GM12872 (cell line): ENCODE data around the gene TMEFF1.

Experiments used
- CTCF ChIP-seq: IDR thresholded peaks from 3 replicates; pipeline ENCODE4 v1.5.1; 2011; ENCODE audit warnings: low read depth, mild to moderate bottlenecking, low read length, moderate library complexity; ENCODE audit not compliant: insufficient read depth

The TMEFF1 gene

GRCh38 chr9:100581081-100581480 is 108.1 kb downstream of the TMEFF1 start:
- no peak for TF ChIP-seq CTCF

GRCh38 chr9:100581661-100582060 is 108.7 kb downstream of the TMEFF1 start:
- no peak for TF ChIP-seq CTCF

GRCh38 chr9:100583014-100583802 is 110.3 kb downstream of the TMEFF1 start:
- TF ChIP-seq CTCF, result no peak

- no peak for TF ChIP-seq CTCF
Observed at GRCh38 chr9:100584951-100585350, 112.0 kb downstream of the TMEFF1 start.

DNA sequence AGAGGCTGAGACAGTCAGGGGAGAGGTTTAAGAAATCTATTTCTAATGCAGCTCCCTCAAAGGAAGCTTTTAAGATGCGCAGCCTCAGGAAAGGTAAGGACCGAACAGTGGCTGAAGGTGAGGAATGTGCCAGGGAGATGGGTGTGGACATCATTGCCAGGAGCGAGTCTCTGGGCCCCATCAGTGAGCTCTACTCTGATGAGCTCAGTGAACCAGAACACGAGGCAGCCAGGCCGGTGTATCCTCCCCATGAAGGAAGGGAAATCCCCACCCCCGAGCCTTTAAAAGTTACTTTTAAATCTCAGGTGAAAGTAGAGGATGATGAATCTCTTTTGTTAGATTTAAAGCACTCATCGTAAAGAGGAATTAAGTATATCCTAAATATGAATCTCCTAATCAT is 113.1 kb downstream of the TMEFF1 start:
- no peak for TF ChIP-seq CTCF

GRCh38 chr9:100587375-100587774 is 114.4 kb downstream of the TMEFF1 start:
- TF ChIP-seq CTCF, result no peak

- no peak for TF ChIP-seq CTCF
Observed at GRCh38 chr9:100589582-100589981, 116.6 kb downstream of the TMEFF1 start.
